HCT116 (cell line): ENCODE data around the gene YOD1. TPM values are rescaled to one million over a fixed set of nuclear protein-coding genes. Genes with fewer than 3 reads are reported as not detected.

Experiments used
- ATAC-seq: fragments of 200-7000 bp; cut with Tn5 transposase; 2 replicates; pipeline ENCODE4 v1.9.1; 2020; ENCODE audit warnings: mild to moderate bottlenecking, moderate library complexity
- BruUV-seq: library from RNA; stranded (reverse); fragments of 400-500 nt; replicated peaks from 2 replicates; lab custom pipeline; 2021; lab: Mats Ljungman, UMichigan
- CTCF ChIA-PET: fragments of 300-600 bp; sonication (Branson Sonifier 250); formaldehyde crosslinking; loops from one replicate; lab custom pipeline; 2021; ENCODE audit warnings: antibody characterized with exemption; lab: Charles Lee
- POLR2A ChIA-PET: fragments of 300-600, 350-600 bp; sonication (Branson Sonifier 250); formaldehyde crosslinking; loops from one replicate; lab custom pipeline; 2021; ENCODE audit warnings: antibody characterized with exemption; lab: Charles Lee
- RAD21 ChIA-PET, 2 experiments: fragments of 300-600 bp; sonication (Branson Sonifier 250); formaldehyde crosslinking; loops; one replicate each; lab custom pipeline; 2023; ENCODE audit warnings: low total read pairs in 2 of 2; ENCODE audit not compliant: uncharacterized antibody in 2 of 2, unreplicated experiment in 2 of 2, low non-redundant PET in 1 of 2; lab: Charles Lee
- DNase-seq: peaks from one replicate; pipeline ENCODE4 v3.0.0-alpha.2; 2010; ENCODE audit warnings: low read depth, low spot score
- H2AFZ ChIP-seq: fragments of 200-600 bp; shearing (Covaris generic), sonication (generic); 2 replicates; pipeline ENCODE4 v1.6.1; 2017; ENCODE audit warnings: low read depth, mixed run types, mixed read lengths, antibody characterized with exemption, low read length; ENCODE audit not compliant: poor library complexity, severe bottlenecking
- H3K27ac ChIP-seq: 2 replicates; pipeline ENCODE4 v1.5.1; 2012; ENCODE audit warnings: low read depth, low read length
- H3K27me3 ChIP-seq: fragments of 200-600 bp; sonication (generic); 2 replicates; pipeline ENCODE4 v1.6.1; 2016; ENCODE audit warnings: mixed run types, low read length, mixed read lengths; ENCODE audit not compliant: insufficient read depth
- H3K36me3 ChIP-seq, 2 experiments: fragments of 200-500 bp in 1 of 2; fragments of 200-600 bp in 1 of 2; sonication (Bioruptor generic) in 1 of 2; sonication (generic) in 1 of 2; 2 replicates each; pipeline versions ENCODE4 v1.5.1 to v1.6.1; 2014 to 2016; ENCODE audit warnings: low read length in 2 of 2, inconsistent platforms in 1 of 2, mixed read lengths in 1 of 2, mixed run types in 1 of 2; ENCODE audit not compliant: insufficient read depth in 2 of 2, control insufficient read depth in 1 of 2
- H3K4me1 ChIP-seq, 2 experiments: fragments of 200-600 bp in 1 of 2; sonication (generic) in 1 of 2; 2 replicates each; pipeline versions ENCODE4 v1.5.1 to v1.6.1; 2012 to 2017; ENCODE audit warnings: low read length in 2 of 2, inconsistent platforms in 1 of 2, mild to moderate bottlenecking in 1 of 2, mixed read lengths in 1 of 2, mixed run types in 1 of 2, moderate library complexity in 1 of 2; ENCODE audit not compliant: insufficient read depth in 2 of 2, control insufficient read depth in 1 of 2
- H3K4me2 ChIP-seq: fragments of 200-600 bp; sonication (generic); 2 replicates; pipeline ENCODE4 v1.6.1; 2017; ENCODE audit warnings: mixed run types, low read length, mixed read lengths
- H3K4me3 ChIP-seq, 2 experiments: fragments of 200-600 bp in 1 of 2; sonication (generic) in 1 of 2; replicated peaks in 1 of 2; 2 replicates each; pipeline ENCODE4 v1.5.1; 2011 to 2016; ENCODE audit warnings: low read length in 2 of 2, control low read depth in 1 of 2, low read depth in 1 of 2, mild to moderate bottlenecking in 1 of 2, mixed read lengths in 1 of 2, mixed run types in 1 of 2
- H3K79me2 ChIP-seq: fragments of 200-600 bp; sonication (generic); 2 replicates; pipeline ENCODE4 v1.6.1; 2017; ENCODE audit warnings: mild to moderate bottlenecking, mixed run types, low read length, moderate library complexity, mixed read lengths; ENCODE audit not compliant: insufficient read depth
- H3K9ac ChIP-seq: fragments of 200-600 bp; sonication (generic); 2 replicates; pipeline ENCODE4 v1.6.1; 2016; ENCODE audit warnings: low read length, mixed read lengths
- H3K9me2 ChIP-seq: fragments of 200-600 bp; sonication (generic), shearing (Covaris generic); 2 replicates; pipeline ENCODE4 v1.6.1; 2017; ENCODE audit warnings: mixed run types, mild to moderate bottlenecking, moderate library complexity; ENCODE audit not compliant: insufficient read depth
- H3K9me3 ChIP-seq, 2 experiments: fragments of 200-500 bp in 1 of 2; fragments of 200-600 bp in 1 of 2; sonication (Bioruptor generic) in 1 of 2; sonication (generic) in 1 of 2; 2 replicates each; pipeline ENCODE4 v1.6.1; 2014 to 2017; ENCODE audit warnings: low read length in 2 of 2, mixed read lengths in 2 of 2, inconsistent platforms in 1 of 2, low read depth in 1 of 2, mild to moderate bottlenecking in 1 of 2, mixed run types in 1 of 2, moderate library complexity in 1 of 2; ENCODE audit not compliant: control insufficient read depth in 1 of 2, insufficient read depth in 1 of 2
- H4K20me1 ChIP-seq: fragments of 200-600 bp; sonication (generic), shearing (Covaris generic); 2 replicates; pipeline ENCODE4 v1.6.1; 2017; ENCODE audit warnings: mixed run types, mild to moderate bottlenecking, moderate library complexity; ENCODE audit not compliant: insufficient read depth
- CBX3 ChIP-seq: IDR thresholded peaks from 2 replicates; pipeline ENCODE4 v1.6.1; 2012; ENCODE audit warnings: low read depth
- CEBPB ChIP-seq: IDR thresholded peaks from 2 replicates; pipeline ENCODE4 v1.6.1; 2012; ENCODE audit warnings: low read depth
- CTCF ChIP-seq, 3 experiments: fragments of 200-600 bp in 1 of 3; sonication (generic) in 1 of 3; IDR thresholded peaks in 2 of 3; conservative IDR thresholded peaks in 1 of 3; 2 replicates each; pipeline ENCODE4 v1.5.1; 2012 to 2017; ENCODE audit warnings: low read depth in 2 of 3, low read length in 2 of 3, antibody characterized with exemption in 1 of 3, borderline replicate concordance in 1 of 3, control low read depth in 1 of 3, mild to moderate bottlenecking in 1 of 3, mixed read lengths in 1 of 3, mixed run types in 1 of 3, moderate library complexity in 1 of 3; ENCODE audit not compliant: insufficient read depth in 1 of 3
- ELF1 ChIP-seq: IDR thresholded peaks from 2 replicates; pipeline ENCODE4 v1.6.1; 2012; ENCODE audit warnings: low read depth, borderline replicate concordance
- EZH2 ChIP-seq: fragments of 200-600 bp; sonication (generic); IDR thresholded peaks from 2 replicates; pipeline ENCODE4 v1.6.1; 2017; ENCODE audit warnings: antibody characterized with exemption, mixed run types
- EZH2phosphoT487 ChIP-seq: fragments of 200-600 bp; IDR thresholded peaks from 2 replicates; pipeline ENCODE4 v1.6.1; 2018; ENCODE audit warnings: antibody characterized with exemption, borderline replicate concordance
- FOSL1 ChIP-seq: IDR thresholded peaks from 2 replicates; pipeline ENCODE4 v1.6.1; 2012; ENCODE audit warnings: low read depth
- JUND ChIP-seq: IDR thresholded peaks from 2 replicates; pipeline ENCODE4 v1.6.1; 2012
- MAX ChIP-seq: IDR thresholded peaks from 2 replicates; pipeline ENCODE4 v1.6.1; 2012
- POLR2AphosphoS5 ChIP-seq: IDR thresholded peaks from 2 replicates; pipeline ENCODE4 v1.6.1; 2011; ENCODE audit warnings: mild to moderate bottlenecking, low read depth, low read length, moderate library complexity
- RAD21 ChIP-seq: IDR thresholded peaks from 2 replicates; pipeline ENCODE4 v1.6.1; 2012; ENCODE audit warnings: low read depth, mild to moderate bottlenecking
- REST ChIP-seq: IDR thresholded peaks from 2 replicates; pipeline ENCODE4 v1.6.1; 2012; ENCODE audit warnings: low read depth
- SIN3A ChIP-seq: IDR thresholded peaks from 2 replicates; pipeline ENCODE4 v1.6.1; 2012; ENCODE audit warnings: low read depth
- SP1 ChIP-seq: IDR thresholded peaks from 2 replicates; pipeline ENCODE4 v1.6.1; 2012; ENCODE audit warnings: low read depth
- SRF ChIP-seq: IDR thresholded peaks from 2 replicates; pipeline ENCODE4 v1.6.1; 2012; ENCODE audit warnings: low read depth
- TCF7L2 ChIP-seq: IDR thresholded peaks from 2 replicates; pipeline ENCODE4 v1.7.0; 2011; ENCODE audit warnings: borderline replicate concordance, inconsistent platforms; ENCODE audit not compliant: insufficient read depth, insufficient read length; ENCODE audit errors: extremely low read depth
- ZNF274 ChIP-seq: fragments of 200-500 bp; sonication (Bioruptor generic); IDR thresholded peaks from 2 replicates; pipeline ENCODE4 v1.6.1; 2014; ENCODE audit warnings: mild to moderate bottlenecking, low read depth, low read length, inconsistent platforms
- intact Hi-C: fragments of 100-400 bp; cut with micrococcal nuclease; formaldehyde crosslinking; loops from 2 replicates; pipeline ENCODE4 v1.10.0; 2022
- total RNA-seq: library from RNA; stranded (reverse); gene quantifications from one replicate; pipeline ENCODE4 v1.2.1, GENCODE V29; 2021; ENCODE audit not compliant: unreplicated experiment

The YOD1 gene
- total RNA-seq, 1 experiment from 2014 or later, result 13.6 TPM

GRCh38 chr1:207020709-207021107, 30.3 kb downstream of the YOD1 start (continued):
- TF ChIP-seq EZH2, result no peak
- TF ChIP-seq CTCF (IDR thresholded peaks at IDR 0.05 in 2 of 3, conservative IDR thresholded peaks at IDR 0.05 in 1 of 3; ENCODE audit: borderline replicate concordance in 1 of 3, insufficient read depth in 1 of 3, low read depth in 2 of 3, low read length in 2 of 3), result no peak
- no peak for TF ChIP-seq FOSL1
- no peak for TF ChIP-seq SP1
- TF ChIP-seq ELF1, result no peak
- TF ChIP-seq SRF, result no peak
- no peak for TF ChIP-seq SIN3A
- no peak for TF ChIP-seq TCF7L2
- TF ChIP-seq EZH2phosphoT487, result no peak

- Histone ChIP-seq H4K20me1 (no peaks in the 10 kb centered on the region), H3K9me3 (no peaks in the 10 kb centered on the region), H3K4me2 (peak overlapping the region; percentile 72), H2AFZ (no peak overlapping the region), H3K79me2 (no peaks in the 10 kb centered on the region), H3K9ac (peak overlapping the region; percentile 54), H3K9me2 (no peaks in the 10 kb centered on the region), H3K27me3 (no peaks in the 10 kb centered on the region), H3K36me3 (no peaks in the 10 kb centered on the region; a peak in 1 of 4 replicates), H3K4me3 (peak overlapping the region; percentile 7 to 37; a peak in 2 of 4 replicates), H3K27ac (no peak overlapping the region), H3K4me1 (peaks cover 16 to 82% of the 10 kb centered on the region in 2 experiments)
- ChIA-PET POLR2A (no interaction called here), RAD21 (no interaction called here), CTCF (interaction anchor here (1.5 kb wide), 1 partner anchor 108 kb away, joined by 5 read pairs; no protein-coding TSS in a partner anchor)
- intact Hi-C loops, result no loop called here
- DNase-seq (peak; percentile 60), ATAC-seq (peak; percentile 71)
- no TSS peak for BruUV-seq
- TF ChIP-seq REST (no peak), POLR2AphosphoS5 (peak; percentile 46), MAX (0 out of 2 replicates have a peak, but pooled peaks have one; percentile 36), CEBPB (no peak), ZNF274 (no peak), SIN3A (0 out of 2 replicates have a peak, but pooled peaks have one; percentile 19), CBX3 (no peak), JUND (no peak; the same call in 1 of the 2 replicates), SRF (no peak), EZH2phosphoT487 (no peak), EZH2 (no peak), ELF1 (no peak), RAD21 (no peak)
Measured at GRCh38 chr1:207020065-207020708, 30.8 kb downstream of the YOD1 start.
